ENCODE measurements around the gene EPHX1.

EPHX1 gene

GRCh38 chr1:225840223-225840610 lies 30.3 kb downstream of the EPHX1 start:
- in situ Hi-C loops (cut with HindIII; ENCODE audit: low sequenced_read_pairs) = no loop called here

- in situ Hi-C loops (cut with HindIII; ENCODE audit: low sequenced_read_pairs) = no loop called here
Observed at GRCh38 chr1:225840713-225841112, 30.8 kb downstream of the EPHX1 start.

- in situ Hi-C loops (cut with HindIII; ENCODE audit: low sequenced_read_pairs) = no loop called here
Observed at GRCh38 chr1:225842074-225842473, 32.1 kb downstream of the EPHX1 start.

- in situ Hi-C loops (cut with HindIII; ENCODE audit: low sequenced_read_pairs) = no loop called here
Observed at GRCh38 chr1:225842788-225843425, 33.0 kb downstream of the EPHX1 start.

GRCh38 chr1:225843426-225843795 lies 33.5 kb downstream of the EPHX1 start:
- in situ Hi-C loops (cut with HindIII; ENCODE audit: low sequenced_read_pairs) = no loop called here

GRCh38 chr1:225844236-225845061 lies 34.5 kb downstream of the EPHX1 start:
- in situ Hi-C loops (cut with HindIII; ENCODE audit: low sequenced_read_pairs) = no loop called here

GRCh38 chr1:225845097-225845496 lies 35.2 kb downstream of the EPHX1 start:
- in situ Hi-C loops (cut with HindIII; ENCODE audit: low sequenced_read_pairs) = no loop called here

GRCh38 chr1:225845571-225846259 lies 35.8 kb downstream of the EPHX1 start:
- in situ Hi-C loops (cut with HindIII; ENCODE audit: low sequenced_read_pairs) = no loop called here

- in situ Hi-C loops (cut with HindIII; ENCODE audit: low sequenced_read_pairs) = no loop called here
Observed at GRCh38 chr1:225846331-225847310, 36.7 kb downstream of the EPHX1 start.

GRCh38 chr1:225847610-225848009 lies 37.7 kb downstream of the EPHX1 start:
- in situ Hi-C loops (cut with HindIII; ENCODE audit: low sequenced_read_pairs) = no loop called here

GRCh38 chr1:225848030-225848955 lies 38.4 kb downstream of the EPHX1 start:
- in situ Hi-C loops (cut with HindIII; ENCODE audit: low sequenced_read_pairs) = no loop called here

GRCh38 chr1:225849925-225850324 lies 40.0 kb downstream of the EPHX1 start:
- in situ Hi-C loops (cut with HindIII; ENCODE audit: low sequenced_read_pairs) = no loop called here

GRCh38 chr1:225850370-225850769 lies 40.4 kb downstream of the EPHX1 start:
- in situ Hi-C loops (cut with HindIII; ENCODE audit: low sequenced_read_pairs) = no loop called here

- in situ Hi-C loops (cut with HindIII; ENCODE audit: low sequenced_read_pairs) = no loop called here
Observed at GRCh38 chr1:225851805-225852204, 41.9 kb downstream of the EPHX1 start.

GRCh38 chr1:225852413-225853124 lies 42.6 kb downstream of the EPHX1 start:
- in situ Hi-C loops (cut with HindIII; ENCODE audit: low sequenced_read_pairs) = no loop called here

- in situ Hi-C loops (cut with HindIII; ENCODE audit: low sequenced_read_pairs) = no loop called here
Observed at GRCh38 chr1:225853441-225853840, 43.5 kb downstream of the EPHX1 start.

GRCh38 chr1:225855503-225856300 lies 45.8 kb downstream of the EPHX1 start:
- in situ Hi-C loops (cut with HindIII; ENCODE audit: low sequenced_read_pairs) = no loop called here

GRCh38 chr1:225857256-225857655 lies 47.3 kb downstream of the EPHX1 start:
- in situ Hi-C loops (cut with HindIII; ENCODE audit: low sequenced_read_pairs) = no loop called here

All from DLD1 (cell line).